HCT116 (cell line): ENCODE measurements around the gene KYAT1. TPM values are rescaled to one million over a fixed set of nuclear protein-coding genes. Genes with fewer than 3 reads are reported as not detected.

Experiments used
- ATAC-seq: fragments of 200-7000 bp; cut with Tn5 transposase; 2 replicates; pipeline ENCODE4 v1.9.1; 2020; ENCODE audit warnings: mild to moderate bottlenecking, moderate library complexity
- BruUV-seq: library from RNA; stranded (reverse); fragments of 400-500 nt; replicated peaks from 2 replicates; lab custom pipeline; 2021; lab: Mats Ljungman, UMichigan
- CTCF ChIA-PET: fragments of 300-600 bp; sonication (Branson Sonifier 250); formaldehyde crosslinking; loops from one replicate; lab custom pipeline; 2021; ENCODE audit warnings: antibody characterized with exemption; lab: Charles Lee
- POLR2A ChIA-PET: fragments of 300-600, 350-600 bp; sonication (Branson Sonifier 250); formaldehyde crosslinking; loops from one replicate; lab custom pipeline; 2021; ENCODE audit warnings: antibody characterized with exemption; lab: Charles Lee
- RAD21 ChIA-PET, 2 experiments: fragments of 300-600 bp; sonication (Branson Sonifier 250); formaldehyde crosslinking; loops; one replicate each; lab custom pipeline; 2023; ENCODE audit warnings: low total read pairs in 2 of 2; ENCODE audit not compliant: uncharacterized antibody in 2 of 2, unreplicated experiment in 2 of 2, low non-redundant PET in 1 of 2; lab: Charles Lee
- DNase-seq: peaks from one replicate; pipeline ENCODE4 v3.0.0-alpha.2; 2010; ENCODE audit warnings: low read depth, low spot score
- H2AFZ ChIP-seq: fragments of 200-600 bp; shearing (Covaris generic), sonication (generic); 2 replicates; pipeline ENCODE4 v1.6.1; 2017; ENCODE audit warnings: low read depth, mixed run types, mixed read lengths, antibody characterized with exemption, low read length; ENCODE audit not compliant: poor library complexity, severe bottlenecking
- H3K27ac ChIP-seq: 2 replicates; pipeline ENCODE4 v1.5.1; 2012; ENCODE audit warnings: low read depth, low read length
- H3K27me3 ChIP-seq: fragments of 200-600 bp; sonication (generic); 2 replicates; pipeline ENCODE4 v1.6.1; 2016; ENCODE audit warnings: mixed run types, low read length, mixed read lengths; ENCODE audit not compliant: insufficient read depth
- H3K36me3 ChIP-seq, 2 experiments: fragments of 200-500 bp in 1 of 2; fragments of 200-600 bp in 1 of 2; sonication (Bioruptor generic) in 1 of 2; sonication (generic) in 1 of 2; 2 replicates each; pipeline versions ENCODE4 v1.5.1 to v1.6.1; 2014 to 2016; ENCODE audit warnings: low read length in 2 of 2, inconsistent platforms in 1 of 2, mixed read lengths in 1 of 2, mixed run types in 1 of 2; ENCODE audit not compliant: insufficient read depth in 2 of 2, control insufficient read depth in 1 of 2
- H3K4me1 ChIP-seq, 2 experiments: fragments of 200-600 bp in 1 of 2; sonication (generic) in 1 of 2; 2 replicates each; pipeline versions ENCODE4 v1.5.1 to v1.6.1; 2012 to 2017; ENCODE audit warnings: low read length in 2 of 2, inconsistent platforms in 1 of 2, mild to moderate bottlenecking in 1 of 2, mixed read lengths in 1 of 2, mixed run types in 1 of 2, moderate library complexity in 1 of 2; ENCODE audit not compliant: insufficient read depth in 2 of 2, control insufficient read depth in 1 of 2
- H3K4me2 ChIP-seq: fragments of 200-600 bp; sonication (generic); 2 replicates; pipeline ENCODE4 v1.6.1; 2017; ENCODE audit warnings: mixed run types, low read length, mixed read lengths
- H3K4me3 ChIP-seq, 2 experiments: fragments of 200-600 bp in 1 of 2; sonication (generic) in 1 of 2; replicated peaks in 1 of 2; 2 replicates each; pipeline ENCODE4 v1.5.1; 2011 to 2016; ENCODE audit warnings: low read length in 2 of 2, control low read depth in 1 of 2, low read depth in 1 of 2, mild to moderate bottlenecking in 1 of 2, mixed read lengths in 1 of 2, mixed run types in 1 of 2
- H3K79me2 ChIP-seq: fragments of 200-600 bp; sonication (generic); 2 replicates; pipeline ENCODE4 v1.6.1; 2017; ENCODE audit warnings: mild to moderate bottlenecking, mixed run types, low read length, moderate library complexity, mixed read lengths; ENCODE audit not compliant: insufficient read depth
- H3K9ac ChIP-seq: fragments of 200-600 bp; sonication (generic); 2 replicates; pipeline ENCODE4 v1.6.1; 2016; ENCODE audit warnings: low read length, mixed read lengths
- H3K9me2 ChIP-seq: fragments of 200-600 bp; sonication (generic), shearing (Covaris generic); 2 replicates; pipeline ENCODE4 v1.6.1; 2017; ENCODE audit warnings: mixed run types, mild to moderate bottlenecking, moderate library complexity; ENCODE audit not compliant: insufficient read depth
- H3K9me3 ChIP-seq, 2 experiments: fragments of 200-500 bp in 1 of 2; fragments of 200-600 bp in 1 of 2; sonication (Bioruptor generic) in 1 of 2; sonication (generic) in 1 of 2; 2 replicates each; pipeline ENCODE4 v1.6.1; 2014 to 2017; ENCODE audit warnings: low read length in 2 of 2, mixed read lengths in 2 of 2, inconsistent platforms in 1 of 2, low read depth in 1 of 2, mild to moderate bottlenecking in 1 of 2, mixed run types in 1 of 2, moderate library complexity in 1 of 2; ENCODE audit not compliant: control insufficient read depth in 1 of 2, insufficient read depth in 1 of 2
- H4K20me1 ChIP-seq: fragments of 200-600 bp; sonication (generic), shearing (Covaris generic); 2 replicates; pipeline ENCODE4 v1.6.1; 2017; ENCODE audit warnings: mixed run types, mild to moderate bottlenecking, moderate library complexity; ENCODE audit not compliant: insufficient read depth
- CBX3 ChIP-seq: IDR thresholded peaks from 2 replicates; pipeline ENCODE4 v1.6.1; 2012; ENCODE audit warnings: low read depth
- CEBPB ChIP-seq: IDR thresholded peaks from 2 replicates; pipeline ENCODE4 v1.6.1; 2012; ENCODE audit warnings: low read depth
- EGR1 ChIP-seq: IDR thresholded peaks from 2 replicates; pipeline ENCODE4 v1.6.1; 2012; ENCODE audit warnings: low read depth
- EZH2 ChIP-seq: fragments of 200-600 bp; sonication (generic); IDR thresholded peaks from 2 replicates; pipeline ENCODE4 v1.6.1; 2017; ENCODE audit warnings: antibody characterized with exemption, mixed run types
- FOSL1 ChIP-seq: IDR thresholded peaks from 2 replicates; pipeline ENCODE4 v1.6.1; 2012; ENCODE audit warnings: low read depth
- JUND ChIP-seq: IDR thresholded peaks from 2 replicates; pipeline ENCODE4 v1.6.1; 2012
- POLR2A ChIP-seq: IDR thresholded peaks from 2 replicates; pipeline ENCODE4 v1.7.0; 2011; ENCODE audit warnings: borderline replicate concordance; ENCODE audit not compliant: insufficient read depth, insufficient read length; ENCODE audit errors: extremely low read depth
- POLR2AphosphoS5 ChIP-seq: IDR thresholded peaks from 2 replicates; pipeline ENCODE4 v1.6.1; 2011; ENCODE audit warnings: mild to moderate bottlenecking, low read depth, low read length, moderate library complexity
- RAD21 ChIP-seq: IDR thresholded peaks from 2 replicates; pipeline ENCODE4 v1.6.1; 2012; ENCODE audit warnings: low read depth, mild to moderate bottlenecking
- SIN3A ChIP-seq: IDR thresholded peaks from 2 replicates; pipeline ENCODE4 v1.6.1; 2012; ENCODE audit warnings: low read depth
- SP1 ChIP-seq: IDR thresholded peaks from 2 replicates; pipeline ENCODE4 v1.6.1; 2012; ENCODE audit warnings: low read depth
- SRF ChIP-seq: IDR thresholded peaks from 2 replicates; pipeline ENCODE4 v1.6.1; 2012; ENCODE audit warnings: low read depth
- TCF7L2 ChIP-seq: IDR thresholded peaks from 2 replicates; pipeline ENCODE4 v1.7.0; 2011; ENCODE audit warnings: borderline replicate concordance, inconsistent platforms; ENCODE audit not compliant: insufficient read depth, insufficient read length; ENCODE audit errors: extremely low read depth
- ZFX ChIP-seq: fragments of 450-650 bp; IDR thresholded peaks from 2 replicates; pipeline ENCODE4 v1.6.1; 2017
- intact Hi-C: fragments of 100-400 bp; cut with micrococcal nuclease; formaldehyde crosslinking; loops from 2 replicates; pipeline ENCODE4 v1.10.0; 2022
- total RNA-seq: library from RNA; stranded (reverse); gene quantifications from one replicate; pipeline ENCODE4 v1.2.1, GENCODE V29; 2021; ENCODE audit not compliant: unreplicated experiment
- TF ChIP-seq, protein P1 (sequence below): IDR thresholded peaks from 2 replicates; pipeline ENCODE4 v1.6.1; 2011; ENCODE audit warnings: mild to moderate bottlenecking, low read length, moderate library complexity; ENCODE audit not compliant: insufficient replicate concordance; ENCODE audit errors: extremely low read depth
- TF ChIP-seq, protein P2 (sequence below): IDR thresholded peaks from 2 replicates; pipeline ENCODE4 v1.6.1; 2012
- TF ChIP-seq, protein P3 (sequence below), 3 experiments: fragments of 200-600 bp in 1 of 3; sonication (generic) in 1 of 3; IDR thresholded peaks in 2 of 3; conservative IDR thresholded peaks in 1 of 3; 2 replicates each; pipeline ENCODE4 v1.5.1; 2012 to 2017; ENCODE audit warnings: low read depth in 2 of 3, low read length in 2 of 3, antibody characterized with exemption in 1 of 3, borderline replicate concordance in 1 of 3, control low read depth in 1 of 3, mild to moderate bottlenecking in 1 of 3, mixed read lengths in 1 of 3, mixed run types in 1 of 3, moderate library complexity in 1 of 3; ENCODE audit not compliant: insufficient read depth in 1 of 3
- TF ChIP-seq, protein P4 (sequence below): IDR thresholded peaks from 2 replicates; pipeline ENCODE4 v1.6.1; 2012
- TF ChIP-seq, protein P5 (sequence below): IDR thresholded peaks from 2 replicates; pipeline ENCODE4 v1.6.1; 2012; ENCODE audit warnings: low read depth

The KYAT1 gene
- total RNA-seq, 1 experiment from 2014 or later, result 10.1 TPM

DNA sequence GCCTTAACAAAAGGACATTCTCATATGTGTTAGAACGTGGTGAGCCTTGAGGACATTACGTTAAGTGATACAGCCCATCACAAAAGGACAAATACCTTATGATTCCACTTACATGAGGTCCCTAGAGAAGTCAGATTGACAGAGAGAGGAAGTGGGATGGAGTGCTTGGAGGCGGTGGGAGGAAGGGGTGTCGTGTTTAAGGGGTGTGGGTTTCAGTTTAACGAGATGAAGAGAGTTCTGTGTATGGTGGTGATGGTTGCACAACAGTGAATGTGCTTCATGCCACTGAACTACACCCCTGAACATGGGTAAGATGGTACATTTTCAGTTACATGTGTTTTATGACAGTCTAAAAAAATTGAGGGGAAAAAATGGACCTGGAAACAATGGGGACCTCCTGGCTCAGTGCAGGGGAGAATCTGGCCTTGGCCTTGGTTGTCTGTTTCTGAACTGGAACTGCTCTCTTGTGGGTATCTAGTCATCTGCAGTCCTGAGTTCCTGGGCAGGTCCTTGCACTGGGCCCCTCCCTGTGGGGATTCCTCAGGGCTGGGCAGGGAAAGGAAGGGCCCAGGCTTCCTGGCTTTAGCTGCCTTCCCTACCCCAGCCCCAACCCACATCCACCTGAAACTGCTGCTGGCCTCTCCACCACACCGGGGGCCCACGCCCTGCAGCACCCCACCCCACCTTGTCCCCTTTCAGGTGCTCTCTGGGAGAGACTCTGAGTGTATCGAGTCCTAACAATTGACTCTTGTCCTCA, 18.0 kb upstream of the KYAT1 start:
- no TSS peak for BruUV-seq

More for the DNA sequence above, 18.0 kb upstream of the KYAT1 start:
- no peaks in the 10 kb centered on the region; the same call in 1 of the 2 replicates for H3K79me2 ChIP-seq
- no peak overlapping the region for H3K4me2 ChIP-seq
- intact Hi-C loops, result no loop called here
- H3K9ac ChIP-seq, result no peak overlapping the region
- RAD21 ChIA-PET, result no interaction called here
- H4K20me1 ChIP-seq, result no peaks in the 10 kb centered on the region
- H3K4me3 ChIP-seq, result no peak overlapping the region
- H3K9me2 ChIP-seq, result no peaks in the 10 kb centered on the region
- H3K27me3 ChIP-seq, result no peaks in the 10 kb centered on the region
- POLR2A ChIA-PET, result no interaction called here
- DNase-seq (no peak), ATAC-seq (peak; percentile 44)
- no peak overlapping the region for H3K27ac ChIP-seq
- H3K4me1 ChIP-seq, result peaks cover 16 to 33% of the 10 kb centered on the region in 2 experiments
- TF ChIP-seq, protein P1, sequence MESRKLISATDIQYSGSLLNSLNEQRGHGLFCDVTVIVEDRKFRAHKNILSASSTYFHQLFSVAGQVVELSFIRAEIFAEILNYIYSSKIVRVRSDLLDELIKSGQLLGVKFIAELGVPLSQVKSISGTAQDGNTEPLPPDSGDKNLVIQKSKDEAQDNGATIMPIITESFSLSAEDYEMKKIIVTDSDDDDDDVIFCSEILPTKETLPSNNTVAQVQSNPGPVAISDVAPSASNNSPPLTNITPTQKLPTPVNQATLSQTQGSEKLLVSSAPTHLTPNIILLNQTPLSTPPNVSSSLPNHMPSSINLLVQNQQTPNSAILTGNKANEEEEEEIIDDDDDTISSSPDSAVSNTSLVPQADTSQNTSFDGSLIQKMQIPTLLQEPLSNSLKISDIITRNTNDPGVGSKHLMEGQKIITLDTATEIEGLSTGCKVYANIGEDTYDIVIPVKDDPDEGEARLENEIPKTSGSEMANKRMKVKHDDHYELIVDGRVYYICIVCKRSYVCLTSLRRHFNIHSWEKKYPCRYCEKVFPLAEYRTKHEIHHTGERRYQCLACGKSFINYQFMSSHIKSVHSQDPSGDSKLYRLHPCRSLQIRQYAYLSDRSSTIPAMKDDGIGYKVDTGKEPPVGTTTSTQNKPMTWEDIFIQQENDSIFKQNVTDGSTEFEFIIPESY, result no peak
- TF ChIP-seq CBX3 (no peak), EZH2 (no peak), TCF7L2 (no peak), RAD21 (no peak), SIN3A (no peak), POLR2AphosphoS5 (no peak), CEBPB (no peak), ZFX (no peak), EGR1 (no peak), POLR2A (no peak), SRF (no peak), JUND (no peak), SP1 (no peak), FOSL1 (no peak)
- TF ChIP-seq, protein P2, sequence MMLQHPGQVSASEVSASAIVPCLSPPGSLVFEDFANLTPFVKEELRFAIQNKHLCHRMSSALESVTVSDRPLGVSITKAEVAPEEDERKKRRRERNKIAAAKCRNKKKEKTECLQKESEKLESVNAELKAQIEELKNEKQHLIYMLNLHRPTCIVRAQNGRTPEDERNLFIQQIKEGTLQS, result no peak
- TF ChIP-seq, protein P3, sequence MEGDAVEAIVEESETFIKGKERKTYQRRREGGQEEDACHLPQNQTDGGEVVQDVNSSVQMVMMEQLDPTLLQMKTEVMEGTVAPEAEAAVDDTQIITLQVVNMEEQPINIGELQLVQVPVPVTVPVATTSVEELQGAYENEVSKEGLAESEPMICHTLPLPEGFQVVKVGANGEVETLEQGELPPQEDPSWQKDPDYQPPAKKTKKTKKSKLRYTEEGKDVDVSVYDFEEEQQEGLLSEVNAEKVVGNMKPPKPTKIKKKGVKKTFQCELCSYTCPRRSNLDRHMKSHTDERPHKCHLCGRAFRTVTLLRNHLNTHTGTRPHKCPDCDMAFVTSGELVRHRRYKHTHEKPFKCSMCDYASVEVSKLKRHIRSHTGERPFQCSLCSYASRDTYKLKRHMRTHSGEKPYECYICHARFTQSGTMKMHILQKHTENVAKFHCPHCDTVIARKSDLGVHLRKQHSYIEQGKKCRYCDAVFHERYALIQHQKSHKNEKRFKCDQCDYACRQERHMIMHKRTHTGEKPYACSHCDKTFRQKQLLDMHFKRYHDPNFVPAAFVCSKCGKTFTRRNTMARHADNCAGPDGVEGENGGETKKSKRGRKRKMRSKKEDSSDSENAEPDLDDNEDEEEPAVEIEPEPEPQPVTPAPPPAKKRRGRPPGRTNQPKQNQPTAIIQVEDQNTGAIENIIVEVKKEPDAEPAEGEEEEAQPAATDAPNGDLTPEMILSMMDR (IDR thresholded peaks at IDR 0.05 in 2 of 3, conservative IDR thresholded peaks at IDR 0.05 in 1 of 3; ENCODE audit: borderline replicate concordance in 1 of 3, insufficient read depth in 1 of 3, low read depth in 2 of 3, low read length in 2 of 3), result no peak
- TF ChIP-seq, protein P4, sequence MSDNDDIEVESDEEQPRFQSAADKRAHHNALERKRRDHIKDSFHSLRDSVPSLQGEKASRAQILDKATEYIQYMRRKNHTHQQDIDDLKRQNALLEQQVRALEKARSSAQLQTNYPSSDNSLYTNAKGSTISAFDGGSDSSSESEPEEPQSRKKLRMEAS, result no peak
- TF ChIP-seq, protein P5, sequence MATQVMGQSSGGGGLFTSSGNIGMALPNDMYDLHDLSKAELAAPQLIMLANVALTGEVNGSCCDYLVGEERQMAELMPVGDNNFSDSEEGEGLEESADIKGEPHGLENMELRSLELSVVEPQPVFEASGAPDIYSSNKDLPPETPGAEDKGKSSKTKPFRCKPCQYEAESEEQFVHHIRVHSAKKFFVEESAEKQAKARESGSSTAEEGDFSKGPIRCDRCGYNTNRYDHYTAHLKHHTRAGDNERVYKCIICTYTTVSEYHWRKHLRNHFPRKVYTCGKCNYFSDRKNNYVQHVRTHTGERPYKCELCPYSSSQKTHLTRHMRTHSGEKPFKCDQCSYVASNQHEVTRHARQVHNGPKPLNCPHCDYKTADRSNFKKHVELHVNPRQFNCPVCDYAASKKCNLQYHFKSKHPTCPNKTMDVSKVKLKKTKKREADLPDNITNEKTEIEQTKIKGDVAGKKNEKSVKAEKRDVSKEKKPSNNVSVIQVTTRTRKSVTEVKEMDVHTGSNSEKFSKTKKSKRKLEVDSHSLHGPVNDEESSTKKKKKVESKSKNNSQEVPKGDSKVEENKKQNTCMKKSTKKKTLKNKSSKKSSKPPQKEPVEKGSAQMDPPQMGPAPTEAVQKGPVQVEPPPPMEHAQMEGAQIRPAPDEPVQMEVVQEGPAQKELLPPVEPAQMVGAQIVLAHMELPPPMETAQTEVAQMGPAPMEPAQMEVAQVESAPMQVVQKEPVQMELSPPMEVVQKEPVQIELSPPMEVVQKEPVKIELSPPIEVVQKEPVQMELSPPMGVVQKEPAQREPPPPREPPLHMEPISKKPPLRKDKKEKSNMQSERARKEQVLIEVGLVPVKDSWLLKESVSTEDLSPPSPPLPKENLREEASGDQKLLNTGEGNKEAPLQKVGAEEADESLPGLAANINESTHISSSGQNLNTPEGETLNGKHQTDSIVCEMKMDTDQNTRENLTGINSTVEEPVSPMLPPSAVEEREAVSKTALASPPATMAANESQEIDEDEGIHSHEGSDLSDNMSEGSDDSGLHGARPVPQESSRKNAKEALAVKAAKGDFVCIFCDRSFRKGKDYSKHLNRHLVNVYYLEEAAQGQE, result no peak
- CTCF ChIA-PET, result no interaction called here
- no peak overlapping the region for H2AFZ ChIP-seq
- 0 out of 4 replicates have a peak, but pooled peaks cover 0 to 3% of the 10 kb centered on the region in 2 experiments for H3K36me3 ChIP-seq
- no peaks in the 10 kb centered on the region for H3K9me3 ChIP-seq
